Liver (tissue), 9 donors: ENCODE data around the gene CACNA1D. TPM values are rescaled to one million over a fixed set of nuclear protein-coding genes. Genes with fewer than 3 reads are reported as not detected.

ENCODE experiments used
- DNase-seq: peaks from one replicate; pipeline ENCODE4 v3.0.0-alpha.2; 2017; ENCODE audit warnings: low spot score
- H3K27ac ChIP-seq, 2 donors: one replicate each; pipeline ENCODE4 v1.7.0; 2013; ENCODE audit warnings: inconsistent platforms in 2 of 2, low read length in 2 of 2, control low read depth in 1 of 2, low read depth in 1 of 2, mild to moderate bottlenecking in 1 of 2
- H3K27me3 ChIP-seq, 4 donors: one replicate each; pipeline versions ENCODE4 v1.6.1 to v1.7.0; 2013; ENCODE audit warnings: low read length in 3 of 4, inconsistent platforms in 1 of 4, mild to moderate bottlenecking in 1 of 4, moderate library complexity in 1 of 4; ENCODE audit not compliant: control insufficient read depth in 4 of 4, insufficient read depth in 4 of 4
- H3K36me3 ChIP-seq, 4 donors: one replicate each; pipeline versions ENCODE4 v1.6.1 to v1.7.0; 2013; ENCODE audit warnings: low read length in 3 of 4, mild to moderate bottlenecking in 3 of 4, low read depth in 1 of 4, moderate library complexity in 1 of 4; ENCODE audit not compliant: control insufficient read depth in 4 of 4, insufficient read depth in 3 of 4
- H3K4me1 ChIP-seq, 4 donors: one replicate each; pipeline versions ENCODE4 v1.6.1 to v1.7.0; 2013; ENCODE audit warnings: low read length in 3 of 4, mild to moderate bottlenecking in 3 of 4, moderate library complexity in 1 of 4; ENCODE audit not compliant: control insufficient read depth in 4 of 4, insufficient read depth in 4 of 4
- H3K4me3 ChIP-seq, 3 donors: one replicate each; pipeline versions ENCODE4 v1.6.1 to v1.7.0; 2013; ENCODE audit warnings: low read length in 3 of 3, control low read depth in 1 of 3, low read depth in 1 of 3, mild to moderate bottlenecking in 1 of 3
- H3K9ac ChIP-seq, 2 donors: one replicate each; pipeline ENCODE4 v1.7.0; 2013; ENCODE audit warnings: low read length in 2 of 2, mild to moderate bottlenecking in 2 of 2, moderate library complexity in 2 of 2, control low read depth in 1 of 2, low read depth in 1 of 2
- H3K9me3 ChIP-seq, 4 donors: one replicate each; pipeline versions ENCODE4 v1.6.1 to v1.7.0; 2013; ENCODE audit warnings: low read length in 3 of 4; ENCODE audit not compliant: control insufficient read depth in 4 of 4
- EGR1 ChIP-seq, 2 donors: IDR thresholded peaks; 2 replicates each; pipeline ENCODE4 v1.6.1; 2016 to 2018; ENCODE audit warnings: antibody characterized with exemption in 2 of 2, low read depth in 2 of 2
- FOXA1 ChIP-seq: IDR thresholded peaks from 2 replicates; pipeline ENCODE4 v1.6.1; 2016; ENCODE audit warnings: antibody characterized with exemption
- FOXA2 ChIP-seq: IDR thresholded peaks from 2 replicates; pipeline ENCODE4 v1.6.1; 2016; ENCODE audit warnings: antibody characterized with exemption
- GABPA ChIP-seq, 2 donors: IDR thresholded peaks in 1 of 2; conservative IDR thresholded peaks in 1 of 2; 2 replicates each; pipeline ENCODE4 v1.6.1; 2016; ENCODE audit warnings: antibody characterized with exemption in 2 of 2, mild to moderate bottlenecking in 1 of 2, moderate library complexity in 1 of 2
- HNF4A ChIP-seq, 2 donors: conservative IDR thresholded peaks; 2 replicates each; pipeline ENCODE4 v1.6.1; 2016; ENCODE audit warnings: antibody characterized with exemption in 2 of 2, mild to moderate bottlenecking in 2 of 2
- HNF4G ChIP-seq: IDR thresholded peaks from 2 replicates; pipeline ENCODE4 v1.6.1; 2016; ENCODE audit warnings: antibody characterized with exemption
- JUND ChIP-seq, 2 donors: IDR thresholded peaks; 2 replicates each; pipeline ENCODE4 v1.6.1; 2016; ENCODE audit warnings: antibody characterized with exemption in 2 of 2
- NR2F2 ChIP-seq: IDR thresholded peaks from 2 replicates; pipeline ENCODE4 v1.6.1; 2016; ENCODE audit warnings: antibody characterized with exemption
- RAD21 ChIP-seq, 2 donors: IDR thresholded peaks; 2 replicates each; pipeline ENCODE4 v1.6.1; 2016; ENCODE audit warnings: antibody characterized with exemption in 2 of 2, mild to moderate bottlenecking in 2 of 2
- RXRA ChIP-seq, 2 donors: IDR thresholded peaks; 2 replicates each; pipeline ENCODE4 v1.6.1; 2017 to 2018; ENCODE audit warnings: antibody characterized with exemption in 2 of 2, mild to moderate bottlenecking in 1 of 2
- SP1 ChIP-seq: IDR thresholded peaks from 2 replicates; pipeline ENCODE4 v1.6.1; 2018; ENCODE audit warnings: antibody characterized with exemption, mild to moderate bottlenecking
- TAF1 ChIP-seq: conservative IDR thresholded peaks from 2 replicates; pipeline ENCODE4 v1.6.1; 2016; ENCODE audit warnings: antibody characterized with exemption, mild to moderate bottlenecking
- YY1 ChIP-seq: IDR thresholded peaks from 2 replicates; pipeline ENCODE4 v1.6.1; 2016; ENCODE audit warnings: antibody characterized with exemption, mild to moderate bottlenecking
- whole genome bisulfite sequencing: extraction: QIAGEN DNeasy Blood & Tissue Kit; methylation state at CpG from one replicate; pipeline ENCODE4 v1.1.7; 2013; 5-methylcytosine and 5-hydroxymethylcytosine counted together
- polyA plus RNA-seq, 2 donors: library from polyadenylated mRNA; stranded (reverse) in 1 of 2; unstranded in 1 of 2; fragments of 200-250 nt in 1 of 2; fragments of >200 nt in 1 of 2; fragmentation: Nextera tagmentation in 1 of 2; extraction: Ambion mirVana in 1 of 2; gene quantifications; one replicate each; pipeline versions ENCODE4 v1.2.1 to v1.2.3, GENCODE V29; 2013 to 2015
- total RNA-seq, 2 donors: library from RNA; depleted of rRNA; stranded (reverse); fragments of >200 nt; gene quantifications; one replicate each; pipeline ENCODE4 v1.2.3, GENCODE V29; 2014
- TF ChIP-seq, protein P1 (sequence below): fragments of 150-350 bp; IDR thresholded peaks from 2 replicates; pipeline ENCODE4 v1.5.1; 2017; ENCODE audit warnings: improper control_type of control experiment, low read depth, low read length; ENCODE audit not compliant: missing input control
- TF ChIP-seq, protein P2 (sequence below): IDR thresholded peaks from 2 replicates; pipeline ENCODE4 v1.6.1; 2016; ENCODE audit warnings: antibody characterized with exemption
- TF ChIP-seq, protein P3 (sequence below): IDR thresholded peaks from 2 replicates; pipeline ENCODE4 v1.6.1; 2016; ENCODE audit warnings: antibody characterized with exemption
- TF ChIP-seq, protein P4 (sequence below): IDR thresholded peaks from 2 replicates; pipeline ENCODE4 v1.6.1; 2016; ENCODE audit warnings: antibody characterized with exemption
- TF ChIP-seq, protein P5 (sequence below): IDR thresholded peaks from 2 replicates; pipeline ENCODE4 v1.6.1; 2016; ENCODE audit warnings: antibody characterized with exemption, mild to moderate bottlenecking
- donor health status: healthy.
- donor health status: healthy.
- donor health status: healthy.
- donor health status: healthy.
- donor health status: healthy.

Gene CACNA1D
- total and polyA plus RNA-seq, 4 donors = 1.8 to 18.9 (median 3.4) TPM

DNA sequence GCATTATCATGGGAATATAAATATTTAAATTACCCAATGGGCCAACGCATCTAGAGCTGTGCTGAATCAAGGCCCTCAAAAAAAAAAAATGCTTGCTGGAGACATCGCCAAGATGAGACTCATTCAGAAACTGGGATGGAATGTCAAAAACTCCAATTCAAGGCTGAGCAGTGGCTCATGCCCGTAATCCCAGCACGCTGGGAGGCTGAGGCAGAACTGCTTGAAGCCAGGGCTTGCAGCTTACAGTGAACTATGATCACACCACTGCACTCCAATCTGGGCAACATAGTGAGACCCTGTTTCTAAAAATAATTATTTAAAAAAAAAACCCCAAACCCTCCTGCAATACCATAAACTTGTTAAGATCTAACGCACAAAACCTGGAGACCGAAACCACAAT, 3.1 kb upstream of the CACNA1D start:
- WGBS = 91% methylated on average over 6 of the region's 6 CpGs
- Histone ChIP-seq H3K27ac (no peak overlapping the region), H3K4me1 (peaks cover 2 to 14% (median 9%) of the 10 kb centered on the region in 4 donors), H3K36me3 (no peaks in the 10 kb centered on the region), H3K4me3 (no peak overlapping the region), H3K27me3 (no peaks in the 10 kb centered on the region), H3K9me3 (no peaks in the 10 kb centered on the region), H3K9ac (no peak overlapping the region)
- no peak for DNase-seq
- TF ChIP-seq YY1 (no peak), HNF4G (no peak), TAF1 (no peak), JUND (IDR thresholded peaks at IDR 0.05) (no peak), SP1 (no peak), EGR1 (IDR thresholded peaks at IDR 0.05; ENCODE audit: low read depth in 2 of 2) (no peak), FOXA1 (no peak), RAD21 (IDR thresholded peaks at IDR 0.05) (no peak), FOXA2 (no peak), GABPA (IDR thresholded peaks at IDR 0.05 in 1 of 2, conservative IDR thresholded peaks at IDR 0.05 in 1 of 2) (no peak), NR2F2 (no peak), RXRA (IDR thresholded peaks at IDR 0.05) (no peak), HNF4A (conservative IDR thresholded peaks at IDR 0.05) (no peak)
- TF ChIP-seq, protein P1, sequence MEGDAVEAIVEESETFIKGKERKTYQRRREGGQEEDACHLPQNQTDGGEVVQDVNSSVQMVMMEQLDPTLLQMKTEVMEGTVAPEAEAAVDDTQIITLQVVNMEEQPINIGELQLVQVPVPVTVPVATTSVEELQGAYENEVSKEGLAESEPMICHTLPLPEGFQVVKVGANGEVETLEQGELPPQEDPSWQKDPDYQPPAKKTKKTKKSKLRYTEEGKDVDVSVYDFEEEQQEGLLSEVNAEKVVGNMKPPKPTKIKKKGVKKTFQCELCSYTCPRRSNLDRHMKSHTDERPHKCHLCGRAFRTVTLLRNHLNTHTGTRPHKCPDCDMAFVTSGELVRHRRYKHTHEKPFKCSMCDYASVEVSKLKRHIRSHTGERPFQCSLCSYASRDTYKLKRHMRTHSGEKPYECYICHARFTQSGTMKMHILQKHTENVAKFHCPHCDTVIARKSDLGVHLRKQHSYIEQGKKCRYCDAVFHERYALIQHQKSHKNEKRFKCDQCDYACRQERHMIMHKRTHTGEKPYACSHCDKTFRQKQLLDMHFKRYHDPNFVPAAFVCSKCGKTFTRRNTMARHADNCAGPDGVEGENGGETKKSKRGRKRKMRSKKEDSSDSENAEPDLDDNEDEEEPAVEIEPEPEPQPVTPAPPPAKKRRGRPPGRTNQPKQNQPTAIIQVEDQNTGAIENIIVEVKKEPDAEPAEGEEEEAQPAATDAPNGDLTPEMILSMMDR = no peak
- TF ChIP-seq, protein P2, sequence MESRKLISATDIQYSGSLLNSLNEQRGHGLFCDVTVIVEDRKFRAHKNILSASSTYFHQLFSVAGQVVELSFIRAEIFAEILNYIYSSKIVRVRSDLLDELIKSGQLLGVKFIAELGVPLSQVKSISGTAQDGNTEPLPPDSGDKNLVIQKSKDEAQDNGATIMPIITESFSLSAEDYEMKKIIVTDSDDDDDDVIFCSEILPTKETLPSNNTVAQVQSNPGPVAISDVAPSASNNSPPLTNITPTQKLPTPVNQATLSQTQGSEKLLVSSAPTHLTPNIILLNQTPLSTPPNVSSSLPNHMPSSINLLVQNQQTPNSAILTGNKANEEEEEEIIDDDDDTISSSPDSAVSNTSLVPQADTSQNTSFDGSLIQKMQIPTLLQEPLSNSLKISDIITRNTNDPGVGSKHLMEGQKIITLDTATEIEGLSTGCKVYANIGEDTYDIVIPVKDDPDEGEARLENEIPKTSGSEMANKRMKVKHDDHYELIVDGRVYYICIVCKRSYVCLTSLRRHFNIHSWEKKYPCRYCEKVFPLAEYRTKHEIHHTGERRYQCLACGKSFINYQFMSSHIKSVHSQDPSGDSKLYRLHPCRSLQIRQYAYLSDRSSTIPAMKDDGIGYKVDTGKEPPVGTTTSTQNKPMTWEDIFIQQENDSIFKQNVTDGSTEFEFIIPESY = no peak
- TF ChIP-seq, protein P3, sequence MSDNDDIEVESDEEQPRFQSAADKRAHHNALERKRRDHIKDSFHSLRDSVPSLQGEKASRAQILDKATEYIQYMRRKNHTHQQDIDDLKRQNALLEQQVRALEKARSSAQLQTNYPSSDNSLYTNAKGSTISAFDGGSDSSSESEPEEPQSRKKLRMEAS = no peak
- TF ChIP-seq, protein P4, sequence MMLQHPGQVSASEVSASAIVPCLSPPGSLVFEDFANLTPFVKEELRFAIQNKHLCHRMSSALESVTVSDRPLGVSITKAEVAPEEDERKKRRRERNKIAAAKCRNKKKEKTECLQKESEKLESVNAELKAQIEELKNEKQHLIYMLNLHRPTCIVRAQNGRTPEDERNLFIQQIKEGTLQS = no peak
- TF ChIP-seq, protein P5, sequence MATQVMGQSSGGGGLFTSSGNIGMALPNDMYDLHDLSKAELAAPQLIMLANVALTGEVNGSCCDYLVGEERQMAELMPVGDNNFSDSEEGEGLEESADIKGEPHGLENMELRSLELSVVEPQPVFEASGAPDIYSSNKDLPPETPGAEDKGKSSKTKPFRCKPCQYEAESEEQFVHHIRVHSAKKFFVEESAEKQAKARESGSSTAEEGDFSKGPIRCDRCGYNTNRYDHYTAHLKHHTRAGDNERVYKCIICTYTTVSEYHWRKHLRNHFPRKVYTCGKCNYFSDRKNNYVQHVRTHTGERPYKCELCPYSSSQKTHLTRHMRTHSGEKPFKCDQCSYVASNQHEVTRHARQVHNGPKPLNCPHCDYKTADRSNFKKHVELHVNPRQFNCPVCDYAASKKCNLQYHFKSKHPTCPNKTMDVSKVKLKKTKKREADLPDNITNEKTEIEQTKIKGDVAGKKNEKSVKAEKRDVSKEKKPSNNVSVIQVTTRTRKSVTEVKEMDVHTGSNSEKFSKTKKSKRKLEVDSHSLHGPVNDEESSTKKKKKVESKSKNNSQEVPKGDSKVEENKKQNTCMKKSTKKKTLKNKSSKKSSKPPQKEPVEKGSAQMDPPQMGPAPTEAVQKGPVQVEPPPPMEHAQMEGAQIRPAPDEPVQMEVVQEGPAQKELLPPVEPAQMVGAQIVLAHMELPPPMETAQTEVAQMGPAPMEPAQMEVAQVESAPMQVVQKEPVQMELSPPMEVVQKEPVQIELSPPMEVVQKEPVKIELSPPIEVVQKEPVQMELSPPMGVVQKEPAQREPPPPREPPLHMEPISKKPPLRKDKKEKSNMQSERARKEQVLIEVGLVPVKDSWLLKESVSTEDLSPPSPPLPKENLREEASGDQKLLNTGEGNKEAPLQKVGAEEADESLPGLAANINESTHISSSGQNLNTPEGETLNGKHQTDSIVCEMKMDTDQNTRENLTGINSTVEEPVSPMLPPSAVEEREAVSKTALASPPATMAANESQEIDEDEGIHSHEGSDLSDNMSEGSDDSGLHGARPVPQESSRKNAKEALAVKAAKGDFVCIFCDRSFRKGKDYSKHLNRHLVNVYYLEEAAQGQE = no peak
